Embryonic facial prominence (tissue), 1 donor: ENCODE results near the gene FAAP100.

Experiments
- DNase-seq: peaks from one replicate; pipeline ENCODE4 v3.0.0-alpha.2; 2016; ENCODE audit errors: extremely low spot score

Gene FAAP100

GRCh38 chr17:81526662-81527571, 25.2 kb downstream of the FAAP100 start:
- no peak for DNase-seq

- DNase-seq, result no peak
Observed at GRCh38 chr17:81524865-81525159, 27.3 kb downstream of the FAAP100 start.

- DNase-seq, result no peak
Observed at GRCh38 chr17:81524039-81524864, 27.9 kb downstream of the FAAP100 start.

GRCh38 chr17:81523402-81524038, 28.6 kb downstream of the FAAP100 start:
- DNase-seq, result no peak

GRCh38 chr17:81522491-81523401, 29.4 kb downstream of the FAAP100 start:
- no peak for DNase-seq

GRCh38 chr17:81520021-81520901, 31.9 kb downstream of the FAAP100 start:
- no peak for DNase-seq

GRCh38 chr17:81519284-81520020, 32.7 kb downstream of the FAAP100 start:
- no peak for DNase-seq

GRCh38 chr17:81518785-81519283, 33.3 kb downstream of the FAAP100 start:
- DNase-seq, result no peak

GRCh38 chr17:81518113-81518784, 33.9 kb downstream of the FAAP100 start:
- no peak for DNase-seq

- DNase-seq, result no peak
Observed at GRCh38 chr17:81517339-81518112, 34.6 kb downstream of the FAAP100 start.

- no peak for DNase-seq
Observed at GRCh38 chr17:81517009-81517338, 35.2 kb downstream of the FAAP100 start.

GRCh38 chr17:81516439-81516838, 35.7 kb downstream of the FAAP100 start:
- DNase-seq, result no peak

GRCh38 chr17:81515530-81516041, 36.6 kb downstream of the FAAP100 start:
- DNase-seq, result no peak

GRCh38 chr17:81514739-81515529, 37.2 kb downstream of the FAAP100 start:
- DNase-seq, result no peak

GRCh38 chr17:81514489-81514738, 37.7 kb downstream of the FAAP100 start:
- no peak for DNase-seq

GRCh38 chr17:81513753-81514488, 38.2 kb downstream of the FAAP100 start:
- DNase-seq, result no peak

GRCh38 chr17:81513372-81513752, 38.8 kb downstream of the FAAP100 start:
- DNase-seq, result no peak
